Hematopoietic multipotent progenitor cell treated with erythropoietin and hydrocortisone succinate and interleukin-3 and kit ligand, for 6 days (in vitro differentiated cells): Measurements from ENCODE around the gene PRSS33.
A peak's percentile ranks its signal among the peaks of the same experiment; 100 is the strongest.

Experiments
- DNase-seq: peaks from one replicate; pipeline ENCODE4 v3.0.0-alpha.2; 2015

PRSS33 gene

GRCh38 chr16:2820836-2821486 is 33.6 kb upstream of the PRSS33 start:
- no peak for DNase-seq

GRCh38 chr16:2819939-2820835 is 32.8 kb upstream of the PRSS33 start:
- DNase-seq: no peak

GRCh38 chr16:2819179-2819938 is 32.0 kb upstream of the PRSS33 start:
- no peak for DNase-seq

GRCh38 chr16:2818272-2818876 is 31.0 kb upstream of the PRSS33 start:
- DNase-seq: no peak

GRCh38 chr16:2817340-2818271 is 30.2 kb upstream of the PRSS33 start:
- DNase-seq: no peak

GRCh38 chr16:2816751-2817339 is 29.5 kb upstream of the PRSS33 start, which contains the start of gene PRSS21:
Gene PRSS21, plus strand, starts transcription at chr16:2817237. Its CDS starts 32 bp downstream, at chr16:2817269.
- peak; percentile 15 for DNase-seq

- DNase-seq: no peak
Measured at GRCh38 chr16:2815299-2815771, 28.0 kb upstream of the PRSS33 start.

GRCh38 chr16:2814551-2815298 is 27.4 kb upstream of the PRSS33 start:
- DNase-seq: no peak

- peak; percentile 15 for DNase-seq
Measured at GRCh38 chr16:2813771-2814221, 26.4 kb upstream of the PRSS33 start.

GRCh38 chr16:2811703-2812471 is 24.5 kb upstream of the PRSS33 start:
- no peak for DNase-seq

- no peak for DNase-seq
Measured at GRCh38 chr16:2810651-2811050, 23.3 kb upstream of the PRSS33 start.

- DNase-seq: no peak
Measured at GRCh38 chr16:2809149-2809760, 21.9 kb upstream of the PRSS33 start.

- DNase-seq: no peak
Measured at GRCh38 chr16:2808181-2808580, 20.8 kb upstream of the PRSS33 start.

GRCh38 chr16:2806286-2806685 is 18.9 kb upstream of the PRSS33 start:
- DNase-seq: no peak

GRCh38 chr16:2804728-2805127 is 17.4 kb upstream of the PRSS33 start:
- no peak for DNase-seq

GRCh38 chr16:2803545-2804195 is 16.3 kb upstream of the PRSS33 start:
- DNase-seq: no peak

GRCh38 chr16:2799859-2800226 is 12.5 kb upstream of the PRSS33 start:
- DNase-seq: peak; percentile 50

GRCh38 chr16:2799205-2799858 is 12.0 kb upstream of the PRSS33 start:
- no peak for DNase-seq
